GM13977 (cell line): ENCODE measurements around the gene COL13A1.

Experiments
- DNase-seq: peaks from one replicate; pipeline ENCODE4 v3.0.0; 2012; ENCODE audit warnings: low spot score
- in situ Hi-C: fragments of 300-500 bp; cut with MboI; formaldehyde crosslinking; loops from one replicate; pipeline ENCODE4 v1.12.0; 2022; ENCODE audit warnings: low sequenced_read_pairs, low pct_unique_long_range_greater_than_20kb, mixed read lengths, inconsistent platforms; ENCODE audit not compliant: unreplicated experiment
- TF ChIP-seq, protein P1 (sequence below): IDR thresholded peaks from 2 replicates; pipeline ENCODE4 v1.5.1; 2012; ENCODE audit warnings: mild to moderate bottlenecking, control low read depth; ENCODE audit not compliant: insufficient read depth; ENCODE audit errors: extremely low read depth, missing control alignments

The COL13A1 gene

GRCh38 chr10:69878951-69879350 lies 77.2 kb downstream of the COL13A1 start:
- in situ Hi-C loops = no loop called here
- TF ChIP-seq, protein P1, sequence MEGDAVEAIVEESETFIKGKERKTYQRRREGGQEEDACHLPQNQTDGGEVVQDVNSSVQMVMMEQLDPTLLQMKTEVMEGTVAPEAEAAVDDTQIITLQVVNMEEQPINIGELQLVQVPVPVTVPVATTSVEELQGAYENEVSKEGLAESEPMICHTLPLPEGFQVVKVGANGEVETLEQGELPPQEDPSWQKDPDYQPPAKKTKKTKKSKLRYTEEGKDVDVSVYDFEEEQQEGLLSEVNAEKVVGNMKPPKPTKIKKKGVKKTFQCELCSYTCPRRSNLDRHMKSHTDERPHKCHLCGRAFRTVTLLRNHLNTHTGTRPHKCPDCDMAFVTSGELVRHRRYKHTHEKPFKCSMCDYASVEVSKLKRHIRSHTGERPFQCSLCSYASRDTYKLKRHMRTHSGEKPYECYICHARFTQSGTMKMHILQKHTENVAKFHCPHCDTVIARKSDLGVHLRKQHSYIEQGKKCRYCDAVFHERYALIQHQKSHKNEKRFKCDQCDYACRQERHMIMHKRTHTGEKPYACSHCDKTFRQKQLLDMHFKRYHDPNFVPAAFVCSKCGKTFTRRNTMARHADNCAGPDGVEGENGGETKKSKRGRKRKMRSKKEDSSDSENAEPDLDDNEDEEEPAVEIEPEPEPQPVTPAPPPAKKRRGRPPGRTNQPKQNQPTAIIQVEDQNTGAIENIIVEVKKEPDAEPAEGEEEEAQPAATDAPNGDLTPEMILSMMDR = no peak
- no peak for DNase-seq

GRCh38 chr10:69879634-69880257 lies 78.0 kb downstream of the COL13A1 start:
- in situ Hi-C loops = no loop called here
- TF ChIP-seq, protein P1 = no peak
- no peak for DNase-seq

DNA sequence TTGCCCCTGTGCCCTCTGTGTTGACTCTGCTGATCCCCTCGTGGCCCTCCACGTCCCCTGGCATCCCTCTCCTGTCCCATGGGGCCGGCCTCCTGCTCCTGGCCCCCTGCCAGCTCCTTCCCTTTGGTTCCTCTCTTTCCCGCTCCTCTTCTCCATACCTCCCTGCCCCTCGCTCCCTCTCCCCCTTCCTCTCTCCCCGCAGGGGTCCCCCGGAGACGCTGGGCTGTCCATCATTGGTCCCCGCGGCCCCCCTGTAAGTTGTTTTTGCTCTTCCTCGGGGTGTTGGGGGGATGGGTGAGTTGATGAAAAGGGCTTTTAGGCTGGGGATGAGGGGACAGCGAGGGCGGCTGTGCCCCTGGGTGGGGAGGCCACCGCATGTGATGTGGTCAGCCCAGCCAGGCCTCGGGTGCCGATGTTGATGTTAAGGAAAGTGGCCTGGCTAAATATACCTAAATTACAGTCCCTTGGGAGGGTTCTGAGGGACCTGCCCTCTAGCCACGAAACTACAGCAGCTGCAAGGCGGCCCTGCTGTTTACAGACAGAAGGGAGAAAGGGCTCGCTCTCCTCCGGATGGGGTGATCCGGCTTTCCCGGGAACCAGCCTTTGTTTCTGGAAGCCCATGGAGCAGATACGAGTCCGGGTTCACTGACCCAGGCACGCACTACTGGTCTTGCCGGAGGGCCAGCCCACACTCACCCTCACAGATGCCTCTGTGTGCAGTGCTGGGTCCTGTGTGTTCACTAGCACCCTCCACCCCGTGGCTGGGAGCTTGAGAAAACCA lies 78.8 kb downstream of the COL13A1 start:
- in situ Hi-C loops = no loop called here
- TF ChIP-seq, protein P1 = no peak
- no peak for DNase-seq

DNA sequence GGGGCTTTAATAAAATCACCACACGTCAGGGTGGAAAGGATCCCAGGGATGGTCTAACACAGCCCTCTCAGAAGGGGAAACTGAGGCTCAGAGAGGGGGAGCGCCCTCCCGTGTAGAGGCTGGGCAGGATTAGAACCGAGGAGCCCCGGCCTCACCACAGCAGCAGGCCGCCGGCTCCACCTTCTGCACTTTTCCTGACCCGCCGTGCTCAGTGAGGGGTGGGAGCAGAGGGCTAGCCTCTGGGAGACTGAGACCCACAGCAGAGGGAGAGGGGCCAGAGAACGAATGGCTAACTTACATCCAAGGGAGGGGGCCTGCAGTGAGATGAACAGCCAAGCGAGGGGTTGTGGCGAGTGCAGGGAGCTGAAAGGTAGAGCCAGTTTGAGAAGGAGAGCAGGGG lies 79.5 kb downstream of the COL13A1 start:
- in situ Hi-C loops = no loop called here
- no peak for DNase-seq
- TF ChIP-seq, protein P1 = no peak

DNA sequence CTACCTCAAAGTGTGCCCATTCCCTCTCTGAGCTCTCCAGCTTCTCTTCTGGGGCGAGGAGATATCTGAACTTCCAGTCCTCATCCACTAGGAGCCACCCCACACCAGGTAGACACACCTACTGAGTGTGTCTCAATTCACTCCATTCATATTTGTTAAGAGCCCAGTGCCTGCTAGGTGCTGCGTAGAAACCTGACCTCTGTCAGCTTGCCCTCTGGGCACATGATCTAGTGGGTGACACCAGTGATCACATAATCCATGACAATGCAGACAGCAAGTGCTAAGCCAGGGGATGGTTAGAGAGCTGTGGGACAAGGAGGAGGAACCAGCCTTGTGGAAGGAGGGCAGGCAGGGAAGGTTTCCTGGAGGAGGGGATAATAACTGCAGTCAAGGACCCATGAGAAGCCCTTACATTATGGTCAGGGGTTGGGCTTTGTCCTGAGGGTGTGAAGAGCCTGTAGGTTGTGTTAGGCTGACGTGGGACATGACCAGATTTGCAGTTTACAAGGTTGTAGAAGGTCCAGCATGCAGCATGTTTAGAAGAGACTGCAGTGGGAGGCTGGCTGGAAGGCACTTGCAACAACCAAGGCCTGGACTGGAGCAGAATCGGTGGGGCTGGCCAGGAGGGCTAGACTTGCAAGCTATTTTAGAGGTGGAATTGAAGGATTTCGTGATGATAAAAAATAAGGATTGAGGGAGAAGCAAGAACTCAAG lies 81.8 kb downstream of the COL13A1 start:
- TF ChIP-seq, protein P1 = peak; percentile 12
- DNase-seq = no peak
- in situ Hi-C loops = no loop called here

GRCh38 chr10:69884024-69884367 lies 82.3 kb downstream of the COL13A1 start:
- TF ChIP-seq, protein P1 = no peak
- in situ Hi-C loops = no loop called here
- DNase-seq = no peak
